IPS-NIHi7 (cell line): ENCODE data around the gene TBC1D22A.
"Not testable (repeated sequence)": the region's sequence is repeated elsewhere in the genome, so short reads cannot be mapped to it uniquely, and the experiment has no call there.

Source experiments
- DNase-seq: peaks from one replicate; pipeline ENCODE4 v3.0.0; 2012; ENCODE audit warnings: mixed read lengths; ENCODE audit errors: extremely low spot score

Gene TBC1D22A

GRCh38 chr22:46972256-46972655 lies 209.8 kb downstream of the TBC1D22A start:
- DNase-seq, result no peak

DNA sequence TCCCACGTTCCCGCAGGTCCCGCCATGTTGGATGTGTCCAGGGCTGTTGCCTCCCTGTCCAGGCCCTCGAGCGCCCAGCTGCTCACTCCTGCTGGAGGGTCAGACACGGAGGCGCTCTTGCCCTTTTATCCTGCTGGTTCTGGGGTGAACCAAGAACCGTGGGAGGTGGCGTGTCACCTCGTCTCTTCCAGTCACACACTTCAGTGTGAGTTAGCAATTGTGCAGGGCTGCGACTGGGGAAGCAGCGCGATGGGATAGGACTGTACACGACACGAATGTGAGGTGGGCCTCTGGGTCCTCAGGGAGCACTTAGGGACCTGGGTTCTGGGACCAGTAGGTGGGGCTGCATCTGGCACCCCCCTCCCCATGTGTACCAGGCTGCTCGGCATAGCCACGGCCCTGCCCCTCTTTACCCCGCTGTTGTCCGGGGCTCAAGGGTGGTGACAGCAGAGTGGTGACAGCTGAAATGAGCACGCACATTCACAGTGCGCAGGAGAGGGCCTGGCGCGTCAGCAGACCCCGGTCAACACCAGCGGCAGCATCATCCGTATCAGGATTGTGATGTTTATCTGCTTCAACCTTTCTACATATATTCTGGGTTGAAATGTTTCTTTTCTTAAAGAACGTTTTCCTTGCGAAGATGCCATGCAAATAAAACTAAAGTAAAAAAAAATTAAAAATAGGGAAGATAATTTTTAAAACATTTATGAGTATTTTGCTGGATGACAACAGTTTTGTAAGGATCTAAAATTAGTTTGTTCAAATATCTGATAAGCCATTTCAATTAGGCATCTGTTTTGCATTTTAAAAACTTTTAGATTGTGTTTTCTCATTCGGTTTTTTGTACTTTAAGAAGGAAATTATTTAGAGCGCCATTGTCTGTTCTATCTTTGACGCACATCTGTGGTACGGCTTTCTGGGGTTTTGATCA lies 210.7 kb downstream of the TBC1D22A start:
- no peak for DNase-seq

DNA sequence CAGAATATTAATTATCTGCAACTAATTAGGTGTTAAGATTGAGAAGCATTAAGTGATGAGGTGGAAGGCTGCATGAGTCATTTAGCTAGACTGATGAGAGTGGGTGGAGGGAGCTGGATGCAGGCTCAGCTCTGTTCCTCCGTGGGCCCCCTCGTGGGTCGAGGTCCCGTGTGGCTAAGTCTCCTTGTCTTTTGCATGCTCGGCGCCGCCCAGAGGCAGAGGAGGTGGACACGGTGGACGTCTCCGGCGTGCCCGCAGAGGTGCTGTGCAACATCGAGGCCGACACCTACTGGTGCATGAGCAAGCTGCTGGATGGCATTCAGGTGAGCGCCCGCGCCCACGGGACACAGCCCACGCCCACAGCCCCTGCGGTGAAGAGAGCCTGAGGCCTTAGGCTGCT lies 211.6 kb downstream of the TBC1D22A start:
- DNase-seq, result no peak

GRCh38 chr22:46974631-46975585 lies 212.5 kb downstream of the TBC1D22A start:
- DNase-seq, result no peak

- no peak for DNase-seq
These were observed 213.7 kb downstream of the TBC1D22A start for GRCh38 chr22:46976143-46976542.

GRCh38 chr22:46976598-46976997 lies 214.1 kb downstream of the TBC1D22A start:
- no peak for DNase-seq

DNA sequence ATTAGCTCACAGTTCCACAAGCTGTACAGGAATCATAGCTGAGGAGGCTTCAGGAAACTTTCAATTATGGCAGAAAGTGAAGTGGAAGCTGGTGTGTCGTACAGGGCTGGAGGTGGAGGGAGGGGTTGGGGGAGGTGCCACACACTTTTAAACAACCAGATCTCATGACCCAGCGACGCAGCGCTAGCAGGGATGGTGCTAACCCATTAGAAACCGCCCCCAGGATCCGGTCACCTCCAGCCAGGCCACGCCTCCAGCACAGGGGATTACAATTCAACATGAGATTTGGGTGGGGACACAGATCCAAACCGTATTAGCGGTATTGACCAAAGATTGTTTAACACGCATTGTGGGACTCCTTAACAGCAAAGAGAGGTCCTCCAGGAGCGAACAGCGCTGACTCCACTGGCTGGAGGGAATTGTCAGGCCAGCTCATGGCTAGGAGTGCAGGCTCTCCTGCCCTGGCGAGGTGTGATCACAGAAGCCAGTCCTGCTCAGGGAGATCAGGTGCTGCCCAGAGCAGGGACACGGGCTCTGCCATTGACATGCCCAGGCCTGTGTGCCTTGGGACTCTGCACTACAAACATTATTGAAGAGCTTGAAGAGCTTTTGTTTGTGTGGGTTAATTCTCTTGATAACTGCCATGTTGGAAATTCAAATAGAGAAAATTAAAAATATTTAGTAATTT lies 215.3 kb downstream of the TBC1D22A start:
- no peak for DNase-seq

- DNase-seq, result not testable (repeated sequence)
These were observed 216.2 kb downstream of the TBC1D22A start for GRCh38 chr22:46978668-46979067.

- DNase-seq, result no peak
These were observed 217.1 kb downstream of the TBC1D22A start for GRCh38 chr22:46979506-46979905.

DNA sequence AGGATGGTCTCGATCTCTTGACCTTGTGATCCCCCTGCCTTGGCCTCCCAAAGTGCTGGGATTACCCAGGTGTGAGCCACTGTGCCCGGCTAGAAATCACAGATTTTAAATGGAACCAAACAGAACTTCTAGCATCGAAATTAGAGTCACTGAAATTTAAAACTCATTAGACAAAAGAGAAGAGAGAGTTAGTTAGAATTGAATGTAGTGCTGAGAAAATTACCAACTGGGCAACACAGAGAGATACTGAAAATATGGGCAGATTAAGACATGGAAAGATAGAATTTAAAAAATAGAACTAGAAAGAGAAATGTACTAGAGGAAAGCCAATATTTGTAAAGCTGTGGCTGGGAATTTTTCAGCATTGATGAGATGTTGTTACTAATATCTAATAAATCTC lies 217.9 kb downstream of the TBC1D22A start:
- no peak for DNase-seq

GRCh38 chr22:46982635-46983034 lies 220.2 kb downstream of the TBC1D22A start:
- no peak for DNase-seq

DNA sequence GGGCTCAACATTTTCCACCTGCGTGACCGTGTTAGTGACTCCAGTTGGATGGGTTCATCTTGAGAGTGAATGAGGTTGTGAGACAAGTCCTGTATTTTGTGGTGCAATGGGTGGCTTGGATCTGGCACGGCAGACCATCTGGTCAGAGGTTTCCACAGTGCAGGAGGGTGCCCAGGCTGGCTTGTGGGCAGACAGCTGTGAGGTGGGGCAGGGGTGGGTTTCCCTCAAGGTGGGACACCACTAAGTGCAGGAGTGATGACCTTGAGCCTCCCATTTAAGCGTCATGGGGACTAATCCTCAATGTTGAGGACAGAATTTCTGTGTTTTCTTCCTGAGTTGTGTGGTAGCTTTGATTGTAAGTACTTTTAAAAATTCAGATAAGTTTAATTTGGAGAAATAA lies 220.6 kb downstream of the TBC1D22A start:
- no peak for DNase-seq

GRCh38 chr22:46984751-46985506 lies 222.5 kb downstream of the TBC1D22A start:
- DNase-seq, result no peak

DNA sequence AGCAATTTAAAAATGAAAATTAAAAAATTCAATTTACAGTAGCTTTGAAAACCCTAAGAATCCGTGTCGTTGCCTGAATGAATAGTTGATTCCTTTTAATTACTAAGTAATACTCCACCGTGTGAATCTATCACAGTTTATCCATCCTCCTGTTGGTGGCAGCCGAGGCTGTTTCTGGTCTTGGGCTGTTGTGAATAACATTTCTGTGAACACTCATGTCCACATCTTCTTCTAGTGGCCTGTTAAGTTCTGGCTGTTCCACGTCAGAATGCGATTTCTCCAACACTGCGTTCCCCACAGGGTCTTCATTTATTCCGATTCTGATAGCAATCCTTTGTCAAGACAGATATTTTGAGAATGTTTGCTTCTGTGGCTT lies 223.0 kb downstream of the TBC1D22A start:
- no peak for DNase-seq

DNA sequence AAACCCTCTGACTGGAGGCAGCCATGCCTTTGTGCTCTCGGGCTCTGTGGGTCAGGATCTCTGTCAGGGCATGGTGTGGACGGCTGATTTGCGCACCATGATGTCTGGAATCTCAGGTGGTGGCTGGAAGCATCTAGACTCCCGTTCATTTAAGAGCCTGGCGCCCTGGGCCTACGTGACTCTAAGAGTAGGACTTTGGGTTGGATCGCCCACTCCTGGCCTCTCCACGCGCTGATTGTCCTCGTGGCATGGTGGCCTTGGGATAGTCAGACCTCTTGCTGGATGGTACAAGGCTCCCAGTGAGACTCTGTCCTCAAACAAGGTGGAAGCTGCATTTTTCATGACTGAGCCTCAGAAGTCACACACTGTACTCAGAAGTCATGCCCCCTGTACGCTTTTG lies 224.3 kb downstream of the TBC1D22A start:
- DNase-seq, result no peak

- no peak for DNase-seq
These were observed 228.6 kb downstream of the TBC1D22A start for GRCh38 chr22:46990937-46991550.

DNA sequence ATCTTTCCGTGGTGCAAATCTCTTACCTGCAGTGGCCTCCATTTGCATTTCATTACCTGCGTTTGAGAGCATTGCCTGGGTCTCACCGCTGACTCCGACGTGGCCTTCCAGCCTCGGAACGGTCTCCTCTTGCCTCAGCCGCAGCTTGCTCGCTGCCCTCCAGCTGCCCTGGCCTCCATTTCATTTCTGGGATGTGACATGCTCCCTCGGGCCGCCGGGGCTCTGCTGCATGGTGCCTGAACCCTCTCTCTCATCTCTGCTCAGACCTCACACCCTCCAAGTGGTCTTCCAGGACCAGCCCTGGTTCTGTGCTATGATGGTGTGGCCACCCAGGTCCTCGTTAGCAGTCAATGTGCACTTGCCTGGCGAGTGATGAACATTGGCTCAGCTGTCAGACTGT lies 229.2 kb downstream of the TBC1D22A start:
- no peak for DNase-seq

GRCh38 chr22:46992121-46992731 lies 229.8 kb downstream of the TBC1D22A start:
- no peak for DNase-seq

- peak; percentile 61 for DNase-seq
These were observed 231.2 kb downstream of the TBC1D22A start for GRCh38 chr22:46993633-46994032.

DNA sequence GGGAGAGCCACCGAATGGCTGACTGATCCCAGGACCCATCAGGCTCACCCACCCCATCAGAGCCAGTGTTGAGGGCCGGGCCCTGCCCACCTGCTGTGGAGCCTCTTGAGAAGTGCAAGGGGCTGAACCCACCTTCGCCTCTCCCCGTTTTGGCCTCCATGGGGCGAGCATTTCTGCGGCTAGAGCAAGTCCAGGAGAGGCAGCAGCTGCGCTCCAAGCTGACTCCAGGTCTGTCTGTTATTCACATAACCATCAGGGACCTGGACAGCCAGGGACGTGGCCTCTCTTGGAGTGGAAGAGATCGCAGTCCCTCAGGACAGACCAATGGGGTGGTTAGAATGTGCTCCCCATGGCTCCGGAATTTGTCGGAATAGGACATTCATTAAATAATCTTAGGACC lies 231.8 kb downstream of the TBC1D22A start:
- DNase-seq, result no peak
